ENCODE measurements around the gene RAP1GAP.

RAP1GAP gene

DNA sequence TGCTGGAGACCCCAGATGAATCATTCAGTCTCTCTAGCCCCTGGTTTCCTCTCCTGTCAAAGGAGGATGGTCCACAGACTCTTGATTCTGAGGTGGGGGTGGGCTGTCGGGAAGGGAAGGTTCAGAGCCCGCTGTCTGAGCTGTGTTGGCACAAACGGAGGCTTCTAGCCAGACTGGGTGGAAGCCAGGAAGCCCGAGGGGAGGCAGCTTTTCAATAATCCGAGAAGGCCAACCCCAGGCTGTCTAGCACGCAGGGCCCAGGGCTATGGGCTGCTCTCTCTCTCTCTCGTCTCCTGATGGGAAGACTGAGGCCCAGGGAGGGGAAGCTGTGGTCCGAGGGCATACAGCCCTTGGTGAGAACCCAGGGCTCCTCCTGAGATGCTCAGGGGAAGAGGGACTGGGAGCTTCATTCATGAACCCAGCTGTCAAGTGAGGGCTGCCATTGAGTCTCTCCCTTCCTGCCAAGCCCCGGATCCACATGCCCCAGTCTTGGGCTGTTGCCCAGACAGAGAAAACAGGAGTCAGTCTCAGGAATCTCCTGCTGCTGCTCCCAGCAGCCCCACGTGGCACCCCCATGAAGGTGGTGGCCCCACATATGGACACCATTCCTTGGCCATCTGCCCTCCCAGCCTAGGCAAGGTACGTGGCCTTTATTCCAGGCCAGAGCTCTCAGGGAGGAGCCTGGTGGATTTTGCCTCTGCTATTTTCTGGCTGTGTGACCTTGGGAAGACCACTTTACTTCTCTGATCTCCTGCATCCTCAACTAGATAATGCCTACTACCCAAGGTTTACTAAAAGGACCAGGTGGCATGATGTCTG is 44.4 kb downstream of the RAP1GAP start:
- no peak for DNase-seq

DNA sequence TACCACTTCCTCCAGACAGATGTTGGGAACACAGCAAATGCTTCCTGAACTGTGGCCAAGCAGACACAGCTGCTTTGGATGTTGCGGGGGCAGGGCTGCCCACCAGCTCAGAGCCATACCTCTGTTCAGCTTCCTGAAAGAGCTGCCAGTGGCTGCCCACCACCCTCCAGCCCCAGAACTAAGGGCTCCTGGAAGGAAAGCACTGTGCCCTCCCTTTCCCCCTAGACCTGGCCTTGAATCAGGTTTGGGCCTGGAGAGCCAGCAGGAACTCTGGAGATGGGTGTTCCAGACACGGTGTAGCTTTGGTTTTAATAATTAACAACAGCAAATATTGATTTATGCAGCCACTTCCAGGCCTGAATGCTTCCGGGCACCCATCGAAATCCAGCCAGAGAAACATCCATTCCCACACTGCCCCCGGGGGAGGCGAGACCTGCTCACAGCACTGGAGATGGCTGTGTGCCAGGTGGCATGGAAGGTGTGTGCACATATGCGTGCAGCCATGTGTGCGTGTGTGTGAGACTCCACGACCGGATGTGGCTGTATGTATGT is 45.7 kb downstream of the RAP1GAP start:
- DNase-seq = no peak

DNA sequence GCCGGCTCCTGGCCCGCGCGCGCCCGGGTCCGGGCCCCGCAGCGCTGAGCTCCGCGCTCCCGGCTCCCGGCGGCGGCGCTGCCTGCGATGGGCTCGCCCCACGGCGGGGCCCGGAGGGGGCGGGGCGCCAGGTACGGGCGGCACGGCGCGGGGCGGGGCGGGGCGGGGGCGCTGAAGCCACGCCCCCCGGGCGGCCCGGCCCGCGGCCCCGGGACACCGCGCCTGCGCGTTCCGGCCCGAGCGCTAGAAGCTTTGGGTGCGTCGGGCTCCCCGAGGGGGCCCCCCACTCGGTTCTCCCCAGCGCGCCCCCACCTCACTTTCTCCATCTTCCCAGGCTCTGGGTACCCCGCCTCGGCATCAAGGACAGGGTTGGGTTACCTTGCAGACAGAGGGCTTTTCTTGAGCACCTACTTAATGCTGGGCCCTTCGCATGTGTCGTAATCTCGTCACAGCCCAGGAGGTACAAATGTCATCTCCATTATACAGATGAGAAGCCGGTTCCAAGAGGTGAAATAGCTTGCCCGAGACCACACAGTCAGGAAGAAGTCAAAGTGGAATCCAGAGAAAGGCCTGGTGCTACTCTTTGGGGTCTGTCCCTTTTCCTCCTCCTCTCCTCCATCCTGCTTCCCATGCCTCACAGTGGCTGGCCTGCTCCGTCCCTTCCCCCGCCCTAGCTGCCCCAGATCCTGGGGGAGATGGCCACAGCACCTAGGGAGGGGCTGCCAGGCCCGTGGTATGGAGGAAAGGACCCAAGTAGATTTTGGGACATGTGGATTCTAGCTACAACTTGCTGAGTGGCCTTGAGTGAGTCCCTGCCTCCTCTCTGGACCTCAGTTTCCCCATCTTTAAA is 46.5 kb downstream of the RAP1GAP start:
- no peak for DNase-seq

DNA sequence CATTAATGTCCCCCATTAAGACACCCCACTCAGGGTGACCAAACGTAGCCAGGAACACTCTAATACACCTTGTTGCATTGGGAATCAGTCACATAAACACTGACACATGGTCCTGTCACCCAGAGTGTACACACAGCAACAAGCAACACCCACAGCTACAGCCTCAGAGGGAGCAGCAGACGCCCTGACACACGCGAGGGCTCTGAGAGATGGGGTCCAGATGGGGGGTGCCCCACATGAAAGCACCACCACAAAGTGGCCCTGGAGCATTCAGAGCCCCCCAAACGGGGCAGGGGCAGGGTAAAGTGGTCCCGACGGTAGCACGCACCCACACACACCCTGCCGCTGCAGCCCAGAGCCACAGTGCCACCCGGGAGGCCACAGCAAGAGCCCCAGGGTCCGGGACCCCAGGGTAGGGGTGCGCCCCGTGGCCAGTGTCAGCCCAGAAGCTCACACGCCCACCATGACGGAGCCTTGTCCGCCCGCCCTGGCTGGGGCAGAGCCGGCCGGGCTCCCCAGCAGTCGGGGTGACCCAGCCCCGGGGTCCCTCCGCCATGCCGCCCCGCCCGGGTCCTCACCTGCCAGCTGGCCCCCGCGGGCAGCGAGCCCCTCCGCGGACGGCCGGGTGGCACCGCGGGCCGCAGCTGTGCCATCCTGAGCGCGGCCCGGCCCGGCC is 47.3 kb downstream of the RAP1GAP start:
- no peak for DNase-seq

DNA sequence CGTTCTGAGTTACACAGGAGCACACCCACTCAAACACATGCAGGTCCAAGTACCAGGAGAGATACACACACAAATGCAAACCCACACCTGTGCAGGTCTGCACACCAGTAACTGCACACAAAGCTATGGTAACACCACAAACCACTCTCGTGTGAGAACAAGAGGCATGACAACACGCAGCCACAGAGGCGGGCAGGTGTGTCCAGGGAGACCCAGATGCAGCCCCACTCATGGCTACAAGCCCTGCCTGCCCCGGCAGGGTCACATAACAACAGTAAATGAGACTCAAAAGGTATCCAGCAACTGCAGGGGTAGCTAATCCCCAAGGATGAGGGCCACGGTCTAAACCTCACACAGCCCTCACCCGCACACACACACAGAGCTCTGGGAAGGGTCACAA is 48.1 kb downstream of the RAP1GAP start:
- DNase-seq = no peak

- DNase-seq = no peak
Measured at GRCh38 chr1:21620496-21620895, 48.7 kb downstream of the RAP1GAP start.

DNA sequence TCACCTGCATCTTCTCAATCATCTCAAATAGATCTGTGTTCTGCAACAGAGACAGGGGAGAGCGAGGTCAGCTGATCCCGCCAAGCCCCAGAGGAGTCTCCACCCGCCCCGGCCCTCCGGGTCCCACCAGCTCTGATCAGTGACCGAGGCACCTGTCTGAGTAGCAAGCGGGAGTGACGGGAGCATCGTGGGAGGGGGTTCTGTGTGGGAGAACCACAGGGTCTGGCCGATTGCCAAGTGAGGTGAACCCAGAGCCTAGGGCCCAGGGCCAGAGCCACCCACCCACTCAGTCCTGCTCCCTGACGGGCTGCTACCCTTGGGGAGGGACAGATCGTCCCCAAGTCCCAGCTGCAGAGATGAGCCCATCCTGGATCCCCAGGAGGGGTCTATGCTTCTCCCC is 49.1 kb downstream of the RAP1GAP start:
- no peak for DNase-seq

- no peak for DNase-seq
Measured at GRCh38 chr1:21619375-21619947, 49.7 kb downstream of the RAP1GAP start.

GRCh38 chr1:21618561-21619374 is 50.4 kb downstream of the RAP1GAP start:
- DNase-seq = no peak

- DNase-seq = no peak
Measured at GRCh38 chr1:21618059-21618458, 51.1 kb downstream of the RAP1GAP start.

DNA sequence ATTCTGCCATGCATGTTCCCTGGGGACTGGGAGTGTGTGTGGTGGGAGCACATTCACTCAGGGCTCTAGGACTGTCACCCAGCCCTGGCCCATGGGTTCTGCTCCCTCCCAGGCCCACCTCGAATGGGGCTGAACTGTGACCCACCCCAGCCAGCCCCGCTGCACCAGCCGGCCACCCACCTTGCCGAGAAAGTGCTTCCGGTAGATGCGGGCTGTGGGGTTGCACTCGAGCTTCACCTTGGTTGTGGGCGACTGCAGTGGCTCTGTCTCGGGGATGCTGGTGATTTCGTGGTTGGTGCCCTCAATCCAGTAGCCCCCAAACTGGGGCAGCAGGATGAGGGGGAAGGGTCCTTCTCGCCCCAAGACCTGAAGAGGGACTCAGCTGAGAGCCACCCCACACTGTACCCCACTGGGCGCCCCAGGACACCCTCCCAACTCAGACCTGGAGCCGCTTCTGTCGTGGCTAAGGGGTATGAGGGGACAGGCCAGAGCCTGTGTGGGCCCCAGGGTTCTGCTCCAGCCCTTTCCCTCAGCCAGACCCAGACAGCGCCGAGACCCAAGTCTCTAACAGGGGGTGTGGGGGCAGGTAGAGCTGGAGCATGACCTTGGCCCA is 51.9 kb downstream of the RAP1GAP start:
- DNase-seq = no peak

GRCh38 chr1:21616372-21616771 is 52.8 kb downstream of the RAP1GAP start:
- no peak for DNase-seq

- no peak for DNase-seq
Measured at GRCh38 chr1:21614419-21615115, 54.6 kb downstream of the RAP1GAP start.

- DNase-seq = no peak
Measured at GRCh38 chr1:21613072-21613867, 55.9 kb downstream of the RAP1GAP start.

- no peak for DNase-seq
Measured at GRCh38 chr1:21612057-21612456, 57.1 kb downstream of the RAP1GAP start.

DNA sequence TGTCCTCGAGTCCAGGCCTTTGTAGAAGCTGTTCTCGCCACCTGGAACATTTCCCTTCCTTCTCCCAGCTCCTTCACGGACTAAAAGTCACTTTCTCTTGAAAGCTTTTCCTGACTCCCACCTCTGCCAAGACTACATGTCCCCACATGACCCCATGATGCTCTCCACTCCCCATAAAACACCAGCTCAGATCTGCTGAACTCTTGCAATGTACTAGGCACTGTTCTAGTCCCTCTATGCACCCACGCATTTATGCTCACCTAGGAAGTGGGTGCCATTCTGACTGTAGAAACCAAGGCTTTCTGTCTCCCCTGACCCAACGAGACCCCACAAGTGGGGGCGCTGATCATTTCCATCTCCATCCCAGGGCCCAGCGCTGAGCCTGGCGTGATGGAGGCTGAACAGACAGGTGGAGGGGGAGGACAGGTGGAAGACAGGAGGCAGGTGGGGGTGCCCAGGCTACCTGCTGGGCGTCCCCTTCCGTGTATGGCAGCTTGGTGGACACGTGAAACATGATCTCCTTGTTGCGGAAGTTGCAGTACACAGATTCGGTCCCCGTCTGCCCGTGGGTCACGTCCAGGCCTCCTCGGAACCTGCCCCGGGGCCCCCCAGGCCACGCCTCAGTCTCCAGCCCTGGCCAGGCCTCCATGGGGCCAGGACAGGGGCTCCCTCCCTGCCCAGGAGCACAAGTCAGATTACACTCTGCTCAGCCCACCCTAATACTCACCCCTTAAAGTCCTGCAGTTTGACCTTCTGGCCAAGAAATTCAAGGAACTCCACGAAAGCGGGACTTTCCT is 58.0 kb downstream of the RAP1GAP start:
- DNase-seq = no peak

DNA sequence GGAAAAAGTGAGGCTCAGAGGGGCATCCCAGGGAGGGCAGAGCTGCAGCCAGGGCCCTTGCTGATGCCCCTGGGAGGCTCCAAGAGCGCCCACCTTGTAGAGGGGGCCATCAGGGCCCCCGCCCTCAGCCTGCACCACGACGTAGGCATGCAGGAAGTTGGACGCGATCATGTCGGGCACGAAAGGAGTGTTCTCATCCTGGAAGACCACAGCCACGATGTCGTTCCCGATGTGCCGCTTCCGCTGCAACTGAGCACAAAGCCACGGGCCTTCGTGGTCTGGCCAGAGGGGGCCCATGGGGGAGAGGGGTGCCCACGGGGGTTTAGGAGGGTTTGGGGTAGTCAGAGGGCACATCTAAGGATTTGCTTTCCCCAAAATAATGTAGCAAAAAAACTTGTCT is 59.1 kb downstream of the RAP1GAP start:
- DNase-seq = no peak

- DNase-seq = no peak
Measured at GRCh38 chr1:21608798-21609197, 60.4 kb downstream of the RAP1GAP start.

All from NCI-H187 treated with DMSO at 0.1 percent for 48 hours (cell line).